Activated naive CD8-positive, alpha-beta T cell treated with anti-CD3 and anti-CD28 coated beads, Interleukin-2, amount 10 ng/mL, durations not matched to agents 7 days and 5 days (primary cell): ENCODE measurements around the gene TJP1. TPM values are rescaled to one million over a fixed set of nuclear protein-coding genes. Genes with fewer than 3 reads are reported as not detected.

Experiments used
- ATAC-seq: fragments of 150-1000 bp; cut with Tn5 transposase; one replicate; pipeline ENCODE4 v1.10.0; 2021; ENCODE audit warnings: low read depth, moderate library complexity
- POLR2A ChIA-PET: fragments of 350-600 bp; sonication (Branson Sonifier 250); formaldehyde crosslinking; loops from one replicate; lab custom pipeline; 2021; ENCODE audit warnings: antibody characterized with exemption; lab: Charles Lee
- DNase-seq: peaks from one replicate; pipeline ENCODE4 v3.0.0; 2021
- H3K27ac Mint-ChIP-seq: one replicate; pipeline ENCODE4 v1.8.0; 2022; ENCODE audit warnings: mild to moderate bottlenecking, mixed read lengths
- H3K27me3 Mint-ChIP-seq: one replicate; pipeline ENCODE4 v1.8.0; 2022; ENCODE audit warnings: mild to moderate bottlenecking, moderate library complexity, mixed read lengths
- H3K36me3 Mint-ChIP-seq: one replicate; pipeline ENCODE4 v1.8.0; 2021; ENCODE audit warnings: mild to moderate bottlenecking, mixed read lengths
- H3K4me1 Mint-ChIP-seq: one replicate; pipeline ENCODE4 v1.8.0; 2021; ENCODE audit warnings: mixed read lengths
- H3K4me3 Mint-ChIP-seq: one replicate; pipeline ENCODE4 v1.8.0; 2022; ENCODE audit warnings: mild to moderate bottlenecking, moderate library complexity, mixed read lengths
- H3K9me3 Mint-ChIP-seq: one replicate; pipeline ENCODE4 v1.8.0; 2021; ENCODE audit warnings: mixed read lengths
- total RNA-seq, 2 experiments: library from RNA; stranded (reverse); gene quantifications; one replicate each; pipeline ENCODE4 v1.2.3, GENCODE V29; 2021

The TJP1 gene
- total RNA-seq, 2 experiments from 2014 or later = not detected

DNA sequence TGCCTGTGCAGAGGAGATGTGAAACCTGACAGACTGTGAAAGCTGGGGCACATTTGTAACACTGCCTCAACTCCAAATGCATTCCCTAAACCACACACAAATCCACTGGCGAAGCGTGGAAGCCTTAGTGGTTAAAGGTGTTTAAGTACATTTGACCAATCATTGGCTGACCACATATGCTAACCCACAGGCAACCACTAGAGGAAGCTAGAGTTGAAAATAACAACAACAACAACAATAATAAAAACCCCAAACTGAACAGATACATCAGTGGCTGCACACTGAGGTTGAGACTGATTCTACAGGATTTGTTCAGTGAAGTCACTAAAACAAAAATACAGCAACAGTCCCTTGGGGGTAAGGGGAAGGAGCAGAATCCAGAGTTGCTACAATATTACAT, 129.7 kb downstream of the TJP1 start:
- no peak for ATAC-seq
- no peak for DNase-seq
- Mint-ChIP-seq H3K4me3 (no peak overlapping the region), H3K27me3 (peaks cover 9% of the 10 kb centered on the region), H3K4me1 (no peaks in the 10 kb centered on the region), H3K36me3 (no peaks in the 10 kb centered on the region), H3K9me3 (no peaks in the 10 kb centered on the region), H3K27ac (no peak overlapping the region)
- POLR2A ChIA-PET = no interaction called here

- Mint-ChIP-seq H3K4me3 (no peak overlapping the region), H3K9me3 (no peaks in the 10 kb centered on the region), H3K4me1 (no peaks in the 10 kb centered on the region), H3K27ac (no peak overlapping the region), H3K36me3 (no peaks in the 10 kb centered on the region), H3K27me3 (peaks cover 11% of the 10 kb centered on the region)
- POLR2A ChIA-PET = no interaction called here
- DNase-seq = no peak
- ATAC-seq = no peak
Measured at GRCh38 chr15:29690765-29691475, 131.3 kb downstream of the TJP1 start.

- Mint-ChIP-seq H3K27ac (no peak overlapping the region), H3K27me3 (peaks cover 11% of the 10 kb centered on the region), H3K9me3 (no peaks in the 10 kb centered on the region), H3K4me1 (no peaks in the 10 kb centered on the region), H3K4me3 (no peak overlapping the region), H3K36me3 (no peaks in the 10 kb centered on the region)
- POLR2A ChIA-PET = no interaction called here
- no peak for ATAC-seq
- no peak for DNase-seq
Measured at GRCh38 chr15:29689287-29689986, 132.8 kb downstream of the TJP1 start.

DNA sequence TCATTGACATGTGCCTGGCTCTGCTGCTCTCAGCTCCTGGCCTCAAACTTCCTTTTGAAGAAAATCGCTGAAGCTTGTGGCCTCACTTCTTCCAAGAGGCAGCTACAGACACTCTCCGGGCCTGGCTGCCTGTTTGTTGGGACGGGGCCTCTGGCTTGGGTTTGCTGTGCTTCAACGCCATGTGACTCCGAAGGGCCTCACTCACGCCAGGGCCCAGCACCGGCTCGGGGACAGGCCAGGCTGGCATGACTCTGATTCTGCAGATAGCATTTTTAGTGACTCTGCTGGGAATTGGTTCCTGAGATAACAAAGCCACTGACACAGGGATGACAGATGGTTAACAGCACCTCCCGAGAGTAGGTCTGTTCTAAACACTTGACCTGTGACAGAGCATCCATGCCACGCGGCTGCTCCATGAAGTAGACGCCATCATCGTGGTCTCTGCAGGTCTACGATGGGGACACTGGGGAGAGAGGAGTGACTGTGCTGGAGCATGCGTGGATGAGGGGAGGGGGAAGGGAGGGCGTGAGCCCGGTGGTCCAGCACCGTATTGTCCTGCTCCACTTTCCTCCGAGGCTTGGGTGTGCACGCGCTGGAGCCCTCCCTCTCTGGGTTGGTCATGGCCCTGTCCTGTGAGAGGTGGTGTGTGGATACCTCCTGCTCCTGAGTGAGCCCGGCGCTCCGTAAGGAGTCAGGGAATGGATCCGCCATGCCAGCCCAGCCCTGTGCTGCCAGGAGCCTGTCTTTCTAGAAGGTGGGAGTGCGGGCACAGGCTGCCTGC, 133.6 kb downstream of the TJP1 start:
- H3K36me3 Mint-ChIP-seq = no peaks in the 10 kb centered on the region
- H3K4me3 Mint-ChIP-seq = no peak overlapping the region
- DNase-seq (no peak), ATAC-seq (no peak)
- no peaks in the 10 kb centered on the region for H3K4me1 Mint-ChIP-seq
- POLR2A ChIA-PET = no interaction called here
- H3K27ac Mint-ChIP-seq = no peak overlapping the region
- peaks cover 10% of the 10 kb centered on the region for H3K27me3 Mint-ChIP-seq
- H3K9me3 Mint-ChIP-seq = no peaks in the 10 kb centered on the region

- POLR2A ChIA-PET = no interaction called here
- ATAC-seq (no peak), DNase-seq (no peak)
- H3K4me3 Mint-ChIP-seq = no peak overlapping the region
- H3K9me3 Mint-ChIP-seq = no peaks in the 10 kb centered on the region
- no peak overlapping the region for H3K27ac Mint-ChIP-seq
- H3K27me3 Mint-ChIP-seq = peaks cover 6% of the 10 kb centered on the region
- no peaks in the 10 kb centered on the region for H3K36me3 Mint-ChIP-seq
- H3K4me1 Mint-ChIP-seq = no peaks in the 10 kb centered on the region
Measured at GRCh38 chr15:29687939-29688505, 134.2 kb downstream of the TJP1 start.

DNA sequence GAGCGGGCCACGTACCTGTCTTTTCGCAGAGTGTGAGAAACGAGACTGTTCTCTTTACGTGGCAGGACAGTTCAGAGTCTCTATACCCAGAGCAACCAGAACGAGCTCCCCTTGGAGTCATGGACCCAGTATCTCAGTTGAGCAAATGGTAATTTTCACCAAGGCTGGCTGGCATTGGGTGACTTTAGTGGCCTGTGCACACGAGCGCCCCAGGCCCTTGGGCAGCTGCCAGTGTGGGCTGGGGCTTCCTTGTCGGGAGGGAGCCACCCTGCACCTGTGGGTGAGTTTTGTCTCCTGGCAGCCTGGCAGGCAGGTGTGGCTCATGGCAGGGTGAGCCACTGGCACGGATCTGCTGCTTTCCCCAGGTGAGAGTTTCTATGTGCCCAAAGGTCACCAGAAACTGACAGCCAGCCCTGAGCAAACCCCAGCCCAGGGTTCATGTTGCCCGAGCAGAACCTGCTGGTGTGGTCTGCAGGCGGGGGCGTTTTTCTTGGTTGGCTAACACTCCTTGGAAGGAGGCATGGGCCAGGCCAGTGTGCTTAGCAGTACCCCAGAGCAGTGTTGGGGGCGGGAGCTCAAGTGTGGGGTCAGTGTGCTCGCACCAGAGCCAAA, 135.0 kb downstream of the TJP1 start:
- Mint-ChIP-seq H3K9me3 (no peaks in the 10 kb centered on the region), H3K4me1 (no peaks in the 10 kb centered on the region), H3K4me3 (no peak overlapping the region), H3K27ac (no peak overlapping the region), H3K36me3 (no peaks in the 10 kb centered on the region), H3K27me3 (peaks cover 1% of the 10 kb centered on the region)
- DNase-seq = no peak
- no peak for ATAC-seq
- POLR2A ChIA-PET = no interaction called here

- no peaks in the 10 kb centered on the region for H3K9me3 Mint-ChIP-seq
- H3K27ac Mint-ChIP-seq = no peak overlapping the region
- no peaks in the 10 kb centered on the region for H3K4me1 Mint-ChIP-seq
- peaks cover 1% of the 10 kb centered on the region for H3K27me3 Mint-ChIP-seq
- no peaks in the 10 kb centered on the region for H3K36me3 Mint-ChIP-seq
- no peak overlapping the region for H3K4me3 Mint-ChIP-seq
- ATAC-seq (no peak), DNase-seq (no peak)
- POLR2A ChIA-PET = no interaction called here
Measured at GRCh38 chr15:29686445-29687203, 135.6 kb downstream of the TJP1 start.

GRCh38 chr15:29686079-29686425, 136.2 kb downstream of the TJP1 start:
- no peaks in the 10 kb centered on the region for H3K9me3 Mint-ChIP-seq
- DNase-seq (no peak), ATAC-seq (no peak)
- POLR2A ChIA-PET = no interaction called here
- H3K4me3 Mint-ChIP-seq = no peak overlapping the region
- H3K36me3 Mint-ChIP-seq = no peaks in the 10 kb centered on the region
- H3K27me3 Mint-ChIP-seq = peaks cover 1% of the 10 kb centered on the region
- H3K27ac Mint-ChIP-seq = no peak overlapping the region
- H3K4me1 Mint-ChIP-seq = no peaks in the 10 kb centered on the region

- Mint-ChIP-seq H3K4me1 (no peaks in the 10 kb centered on the region), H3K36me3 (no peaks in the 10 kb centered on the region), H3K4me3 (no peak overlapping the region), H3K27ac (no peak overlapping the region), H3K27me3 (peaks cover 1% of the 10 kb centered on the region), H3K9me3 (no peaks in the 10 kb centered on the region)
- POLR2A ChIA-PET = no interaction called here
- no peak for ATAC-seq
- DNase-seq = no peak
Measured at GRCh38 chr15:29685156-29686078, 136.9 kb downstream of the TJP1 start.

DNA sequence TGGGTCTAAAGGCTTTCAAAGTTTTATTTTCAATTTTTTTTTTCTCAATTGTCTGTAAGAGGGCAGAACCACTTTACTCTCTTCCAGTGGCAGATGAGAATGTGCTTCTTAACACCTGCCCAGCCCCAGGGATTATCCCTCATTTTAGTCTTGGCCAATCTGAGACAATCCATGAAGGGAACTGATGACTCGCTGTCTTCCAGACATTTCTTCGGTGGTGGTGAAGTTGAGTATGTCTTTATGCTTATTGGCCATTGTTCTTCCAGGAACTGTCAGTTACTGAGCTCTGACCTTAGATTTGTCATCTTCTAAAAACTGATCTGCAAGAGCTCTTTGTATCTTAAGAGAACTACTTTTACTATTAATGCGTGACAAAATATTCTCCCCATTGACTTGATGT, 139.5 kb downstream of the TJP1 start:
- H3K36me3 Mint-ChIP-seq = no peaks in the 10 kb centered on the region
- no peak for ATAC-seq
- POLR2A ChIA-PET = no interaction called here

GRCh38 chr15:29682361-29682760, 139.9 kb downstream of the TJP1 start:
- Mint-ChIP-seq H3K9me3 (no peaks in the 10 kb centered on the region), H3K4me3 (no peak overlapping the region), H3K36me3 (no peaks in the 10 kb centered on the region), H3K27me3 (peaks cover 1% of the 10 kb centered on the region), H3K27ac (no peak overlapping the region), H3K4me1 (no peaks in the 10 kb centered on the region)
- POLR2A ChIA-PET = no interaction called here
- DNase-seq = no peak
- ATAC-seq = no peak

More for the DNA sequence above, 139.5 kb downstream of the TJP1 start:
- H3K27me3 Mint-ChIP-seq = peaks cover 1% of the 10 kb centered on the region
- no peak for DNase-seq
- no peak overlapping the region for H3K4me3 Mint-ChIP-seq
- H3K4me1 Mint-ChIP-seq = no peaks in the 10 kb centered on the region
- no peaks in the 10 kb centered on the region for H3K9me3 Mint-ChIP-seq
- H3K27ac Mint-ChIP-seq = no peak overlapping the region

GRCh38 chr15:29681946-29682345, 140.3 kb downstream of the TJP1 start:
- no peak overlapping the region for H3K4me3 Mint-ChIP-seq
- DNase-seq (no peak), ATAC-seq (no peak)
- H3K27me3 Mint-ChIP-seq = peaks cover 4% of the 10 kb centered on the region
- no peaks in the 10 kb centered on the region for H3K36me3 Mint-ChIP-seq
- no peak overlapping the region for H3K27ac Mint-ChIP-seq
- no peaks in the 10 kb centered on the region for H3K4me1 Mint-ChIP-seq
- POLR2A ChIA-PET = no interaction called here
- H3K9me3 Mint-ChIP-seq = no peaks in the 10 kb centered on the region
